Activated T-cell treated with anti-CD3 and anti-CD28 coated beads for 48 hours (primary cell): Measurements from ENCODE around the gene CENPT.
"Not testable (repeated sequence)": the region's sequence is repeated elsewhere in the genome, so short reads cannot be mapped to it uniquely, and the experiment has no call there.

ENCODE experiments used
- DNase-seq: peaks from one replicate; pipeline ENCODE4 v3.0.0-alpha.2; 2020; ENCODE audit warnings: low read depth

Gene CENPT

GRCh38 chr16:67846063-67846319 is 1.5 kb downstream of the CENPT start:
- DNase-seq, result no peak

DNA sequence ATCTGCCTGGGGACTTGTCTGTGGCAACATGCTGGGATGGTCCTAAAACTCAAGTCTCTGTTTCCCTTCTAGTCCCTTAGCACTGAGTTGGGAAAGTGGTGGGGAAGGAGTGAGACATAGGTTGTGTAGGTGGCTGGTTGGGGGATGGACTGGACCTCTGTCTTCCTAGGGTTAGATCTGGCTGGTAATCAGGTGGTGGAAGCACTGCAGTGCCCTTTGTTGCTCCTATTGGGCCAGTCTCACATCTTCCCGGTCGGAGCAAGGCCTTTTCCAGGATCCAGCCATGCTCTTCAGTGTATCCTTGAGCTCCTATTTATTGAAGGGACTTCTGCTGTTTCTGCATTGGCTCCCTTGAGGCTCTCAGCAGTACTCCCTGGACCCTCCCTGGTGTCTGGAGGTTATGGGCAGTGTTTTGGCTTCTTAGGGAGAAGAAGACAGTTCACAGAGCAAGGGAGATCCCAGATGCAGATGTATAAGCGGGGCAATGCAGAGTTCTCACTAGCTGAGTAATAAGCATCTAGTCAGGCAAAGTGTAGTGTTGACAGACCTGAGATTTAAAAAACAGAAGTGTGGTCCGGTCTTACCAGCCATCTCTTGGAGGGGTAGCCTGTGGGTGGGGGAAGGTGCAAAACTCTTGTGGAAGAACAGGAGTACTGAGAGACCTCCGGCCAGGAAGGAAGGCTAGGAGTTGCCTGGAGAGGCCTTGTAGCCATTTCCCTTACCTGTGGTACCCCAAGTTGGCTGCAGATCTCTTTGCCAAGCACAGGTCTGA is 2.0 kb downstream of the CENPT start:
- no peak for DNase-seq

GRCh38 chr16:67844497-67844896 is 3.0 kb downstream of the CENPT start:
- DNase-seq, result no peak

DNA sequence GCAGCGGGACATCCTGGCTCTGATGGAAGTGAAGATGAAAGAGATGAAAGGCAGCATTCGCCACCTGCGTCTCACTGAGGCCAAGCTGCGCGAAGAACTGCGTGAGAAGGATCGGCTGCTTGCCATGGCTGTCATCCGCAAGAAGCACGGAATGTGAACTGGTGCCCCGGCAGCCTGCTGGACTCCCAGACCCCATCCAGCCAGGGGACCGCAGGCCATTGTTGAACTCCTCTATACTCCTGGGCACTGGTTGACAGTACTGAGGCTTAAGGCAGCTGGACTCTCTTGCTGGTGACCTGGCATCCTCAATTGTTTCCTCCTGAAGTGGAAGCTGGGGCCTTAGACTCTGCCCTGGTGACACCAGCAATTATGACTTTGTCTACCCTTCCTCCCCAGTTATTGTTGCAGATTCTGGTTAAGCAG is 4.1 kb downstream of the CENPT start:
- no peak for DNase-seq

- peak; percentile 59 for DNase-seq
These were observed 4.8 kb downstream of the CENPT start for GRCh38 chr16:67842509-67843342.

GRCh38 chr16:67841816-67842508 is 5.5 kb downstream of the CENPT start, which contains the start of gene THAP11:
Gene THAP11, plus strand, starts transcription at chr16:67842320. Its CDS starts 235 bp downstream, at chr16:67842555.
- peak; percentile 91 for DNase-seq

DNA sequence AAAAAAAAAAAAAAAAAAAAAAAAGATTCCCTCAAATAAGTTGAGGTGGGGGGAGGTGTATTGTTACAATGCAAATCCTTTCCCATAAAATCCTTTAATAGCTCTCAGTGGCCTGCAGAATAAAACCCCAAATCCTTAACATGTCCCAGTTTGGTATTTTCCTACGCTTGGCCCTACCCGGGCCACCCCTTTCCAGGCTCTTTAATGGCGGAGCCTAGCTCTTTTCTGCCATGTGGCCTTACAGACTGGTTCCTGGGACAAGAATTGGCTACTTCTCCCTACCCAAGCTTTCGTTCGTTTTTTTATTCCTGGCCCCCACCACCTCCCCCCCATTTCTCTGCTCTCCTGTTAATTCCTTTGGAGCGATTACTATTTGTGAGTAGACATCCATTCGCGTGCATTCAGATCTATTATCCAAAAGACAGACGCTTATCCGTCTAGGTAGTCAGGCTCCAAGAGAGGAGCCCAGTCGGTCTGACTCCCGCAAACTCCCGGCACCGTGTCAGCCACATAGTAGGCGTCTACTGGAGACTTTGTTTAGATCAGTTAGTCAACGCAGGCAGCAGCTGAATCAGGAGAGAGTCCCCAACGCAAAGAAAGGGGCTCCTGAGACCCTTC is 6.2 kb downstream of the CENPT start:
- no peak for DNase-seq

DNA sequence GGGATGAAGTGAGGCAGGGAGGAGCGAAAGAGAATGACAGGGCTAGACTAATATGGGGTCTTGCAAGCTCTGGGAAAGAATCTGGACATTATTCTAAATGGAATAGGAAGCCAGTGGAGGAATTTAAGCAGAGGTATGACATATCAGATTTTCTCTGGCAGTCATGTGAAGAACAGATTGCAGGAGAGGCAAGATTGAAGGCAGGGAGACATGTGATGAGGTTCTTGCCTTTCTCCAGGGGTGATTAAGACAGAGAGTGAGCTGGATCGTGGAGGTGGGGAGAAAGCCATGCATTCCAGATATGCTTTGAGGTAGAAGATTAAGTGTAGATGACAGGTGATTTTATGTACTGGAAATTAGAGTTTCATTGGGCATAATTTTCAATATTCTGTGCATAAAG is 9.7 kb downstream of the CENPT start:
- no peak for DNase-seq

DNA sequence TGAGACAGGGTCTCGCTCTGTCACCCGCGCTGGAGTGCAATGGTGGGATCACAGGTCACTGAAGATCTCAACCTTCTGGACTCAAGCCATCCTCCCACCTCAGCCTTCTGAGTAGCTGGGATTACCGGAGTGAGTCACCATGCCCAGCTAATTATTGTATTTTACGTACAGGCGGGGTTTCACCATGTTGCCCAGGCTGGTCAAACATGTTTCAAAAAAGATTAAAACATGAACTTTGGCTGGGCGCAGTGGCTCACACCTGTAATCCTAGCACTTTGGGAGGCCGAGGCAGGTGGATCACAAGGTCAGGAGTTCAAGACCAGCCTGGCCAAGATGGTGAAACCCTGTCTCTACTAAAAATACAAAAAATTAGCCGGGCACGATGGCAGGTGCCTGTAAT is 10.3 kb downstream of the CENPT start:
- DNase-seq, result not testable (repeated sequence)

- DNase-seq, result no peak
These were observed 13.3 kb downstream of the CENPT start for GRCh38 chr16:67834242-67834614.

GRCh38 chr16:67833415-67834241 is 13.9 kb downstream of the CENPT start:
- peak; percentile 91 for DNase-seq

- no peak for DNase-seq
These were observed 14.5 kb downstream of the CENPT start for GRCh38 chr16:67833030-67833414.

- no peak for DNase-seq
These were observed 18.8 kb downstream of the CENPT start for GRCh38 chr16:67828651-67829050.

- DNase-seq, result no peak
These were observed 21.6 kb downstream of the CENPT start for GRCh38 chr16:67825906-67826305.

- DNase-seq, result no peak
These were observed 22.4 kb downstream of the CENPT start for GRCh38 chr16:67825119-67825518.

DNA sequence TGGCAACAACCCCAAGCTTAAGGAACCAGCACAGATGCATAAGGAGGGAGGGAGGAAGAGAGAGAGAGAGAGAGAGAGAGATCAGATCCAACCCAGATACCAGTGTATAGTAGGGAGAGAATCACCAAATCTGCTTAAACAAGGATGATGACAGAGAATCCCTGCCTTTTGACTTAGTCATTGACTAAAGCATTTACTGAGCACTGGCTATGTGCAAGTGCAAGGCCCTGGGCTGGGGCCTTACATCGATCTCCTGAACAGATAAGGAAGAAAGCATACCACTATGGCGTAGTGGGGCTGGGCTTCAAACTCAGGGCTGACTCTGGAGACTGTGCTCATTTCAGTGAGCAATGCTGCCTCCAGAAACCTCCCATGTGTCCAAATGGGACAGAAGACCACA is 25.0 kb downstream of the CENPT start:
- no peak for DNase-seq

GRCh38 chr16:67820608-67821259 is 26.8 kb downstream of the CENPT start:
- no peak for DNase-seq

GRCh38 chr16:67814567-67814966 is 32.9 kb downstream of the CENPT start:
- no peak for DNase-seq

- DNase-seq, result no peak
These were observed 35.6 kb downstream of the CENPT start for GRCh38 chr16:67811899-67812298.

- no peak for DNase-seq
These were observed 40.3 kb downstream of the CENPT start for GRCh38 chr16:67807148-67807682.
